NCI-H2107 treated with DMSO at 0.1 percent for 48 hours (cell line): Measurements from ENCODE around the gene SIM2.

Source experiments
- DNase-seq: peaks from one replicate; lab custom pipeline; 2025; ENCODE audit not compliant: unreplicated experiment; lab: John Stamatoyannopoulos, UW

The SIM2 gene

DNA sequence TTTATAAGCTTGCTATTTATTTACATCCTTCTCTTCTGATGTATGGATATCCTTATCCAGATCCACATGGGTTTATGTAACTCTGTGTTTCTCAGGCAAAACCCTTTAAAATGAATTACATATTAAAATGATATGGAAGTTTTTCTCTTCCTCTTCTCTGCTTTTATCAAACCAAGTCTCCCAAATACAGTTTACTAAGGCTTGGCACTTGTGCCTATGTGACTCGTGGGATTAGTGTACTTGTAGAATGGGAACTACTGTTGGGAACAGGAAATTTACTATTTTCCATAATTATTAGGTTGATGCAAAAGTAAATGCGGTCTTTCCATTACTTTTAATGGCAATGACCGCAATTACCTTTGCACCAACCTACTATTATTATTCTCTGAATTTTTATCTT is 14.8 kb downstream of the SIM2 start:
- DNase-seq: no peak

DNA sequence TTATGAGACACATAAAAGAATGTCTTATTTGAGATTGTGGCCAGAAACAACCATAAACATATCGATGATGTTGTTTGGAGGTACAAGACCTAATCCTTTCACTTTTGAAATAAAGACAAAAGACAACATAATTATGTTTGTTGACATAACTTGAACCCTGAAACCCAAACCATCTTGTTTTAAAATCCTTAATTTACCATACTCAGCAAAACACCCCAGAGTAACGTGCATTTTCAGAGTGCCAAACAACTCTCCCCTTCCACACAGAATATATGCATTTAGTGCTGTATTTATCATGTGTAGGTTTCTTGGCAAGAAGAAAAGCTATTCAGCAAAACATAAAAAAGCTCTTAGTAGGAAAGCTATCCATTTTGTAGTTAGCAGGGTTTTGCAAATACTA is 17.5 kb downstream of the SIM2 start:
- DNase-seq: no peak

DNA sequence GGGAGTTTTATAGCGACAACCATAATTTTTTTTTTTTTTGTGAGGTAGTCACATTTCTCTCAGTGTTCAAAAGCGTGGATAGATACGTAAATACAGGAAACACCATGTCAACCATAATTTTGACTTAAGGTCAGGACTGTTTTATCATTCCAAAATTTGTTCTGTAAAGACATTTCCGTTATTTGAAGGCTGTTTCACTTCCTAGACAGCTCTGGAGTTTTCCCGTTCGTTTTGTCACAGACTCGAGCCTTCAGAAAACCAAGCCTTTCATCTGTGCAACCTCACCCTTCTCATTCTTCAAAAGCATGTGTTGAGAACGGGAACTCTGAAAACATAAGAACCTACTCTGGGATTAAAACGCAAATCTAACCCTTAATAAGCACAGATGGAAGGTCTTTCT is 17.9 kb downstream of the SIM2 start:
- no peak for DNase-seq

DNA sequence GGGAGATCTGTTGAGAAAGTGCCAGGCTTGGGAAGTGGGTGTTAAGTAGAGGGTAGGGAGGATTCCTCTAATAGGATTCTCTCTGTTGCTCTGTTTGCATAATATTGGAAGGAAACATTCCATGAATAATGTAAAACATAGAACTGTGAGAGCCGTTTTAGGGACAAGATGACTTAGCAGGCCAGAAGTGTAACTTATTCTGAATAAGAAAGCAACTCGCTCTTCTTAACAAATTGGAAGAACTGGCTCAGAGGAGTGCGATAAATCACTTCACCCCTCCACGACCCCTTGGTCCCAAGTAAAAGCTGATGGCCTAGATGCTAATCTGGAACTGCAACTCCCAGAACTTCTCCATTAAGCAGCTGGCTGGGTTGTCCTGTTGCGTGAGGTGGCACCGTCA is 19.1 kb downstream of the SIM2 start:
- no peak for DNase-seq

DNA sequence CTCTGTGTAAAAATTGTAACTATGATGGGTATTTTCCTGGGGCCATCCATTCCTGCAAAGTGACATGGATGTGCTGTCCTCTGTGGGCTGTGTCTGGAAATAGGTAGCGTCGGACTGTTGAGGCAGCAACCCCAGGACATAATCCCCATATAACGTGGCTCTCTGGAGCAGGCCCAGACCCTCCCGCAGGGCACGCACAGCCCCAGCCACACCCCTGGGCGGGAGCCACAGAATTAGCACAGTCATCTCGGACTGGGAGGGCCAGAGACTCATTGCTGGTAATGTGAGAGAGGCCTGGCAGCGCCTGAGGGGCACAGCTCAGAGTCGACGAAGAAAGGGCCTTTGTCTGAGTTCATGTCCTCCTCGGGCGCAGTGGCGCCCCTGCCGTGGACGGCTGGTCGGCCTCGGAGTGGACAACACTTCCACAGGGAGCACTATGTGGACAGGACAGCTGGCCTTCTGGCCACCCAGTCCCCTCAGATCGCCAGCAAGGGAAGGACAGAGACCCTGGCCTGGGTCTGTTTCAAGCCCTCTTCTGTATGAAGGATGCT is 20.1 kb downstream of the SIM2 start:
- no peak for DNase-seq

DNA sequence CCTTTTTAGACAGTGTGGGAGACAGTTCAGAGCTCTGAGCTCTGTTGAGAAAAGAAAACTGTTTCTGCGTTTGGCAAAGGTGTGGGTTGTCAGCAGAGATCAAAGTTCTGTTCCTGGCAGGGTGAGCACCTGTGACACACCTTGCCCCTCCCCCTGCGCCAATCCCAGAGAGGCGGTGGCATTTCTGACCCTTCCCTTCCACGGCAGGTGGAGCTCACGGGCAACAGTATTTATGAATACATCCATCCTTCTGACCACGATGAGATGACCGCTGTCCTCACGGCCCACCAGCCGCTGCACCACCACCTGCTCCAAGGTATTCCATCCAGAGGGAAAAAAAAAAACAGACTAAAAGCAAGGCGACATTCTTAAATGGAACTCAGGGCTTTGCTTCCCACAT is 20.7 kb downstream of the SIM2 start:
- DNase-seq: no peak

DNA sequence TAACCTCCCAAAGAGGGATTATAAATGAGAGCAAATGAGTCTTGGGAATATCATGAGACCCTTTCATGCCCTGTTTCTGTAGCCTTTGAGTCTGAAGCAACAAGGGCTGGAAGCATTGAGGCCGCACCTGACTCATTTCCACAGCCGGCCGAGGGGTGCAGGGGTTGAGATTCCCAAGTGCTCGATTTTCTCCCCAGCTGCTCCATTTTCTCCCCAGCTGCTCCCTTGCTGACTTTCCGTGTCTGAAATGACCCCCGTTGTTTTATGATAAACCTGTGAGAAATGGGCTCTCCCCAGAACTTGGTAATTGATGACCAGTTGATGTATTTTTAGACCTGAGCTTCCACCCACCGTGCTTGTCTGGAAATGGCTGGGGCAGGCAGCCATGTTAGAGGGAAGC is 22.9 kb downstream of the SIM2 start:
- DNase-seq: no peak

DNA sequence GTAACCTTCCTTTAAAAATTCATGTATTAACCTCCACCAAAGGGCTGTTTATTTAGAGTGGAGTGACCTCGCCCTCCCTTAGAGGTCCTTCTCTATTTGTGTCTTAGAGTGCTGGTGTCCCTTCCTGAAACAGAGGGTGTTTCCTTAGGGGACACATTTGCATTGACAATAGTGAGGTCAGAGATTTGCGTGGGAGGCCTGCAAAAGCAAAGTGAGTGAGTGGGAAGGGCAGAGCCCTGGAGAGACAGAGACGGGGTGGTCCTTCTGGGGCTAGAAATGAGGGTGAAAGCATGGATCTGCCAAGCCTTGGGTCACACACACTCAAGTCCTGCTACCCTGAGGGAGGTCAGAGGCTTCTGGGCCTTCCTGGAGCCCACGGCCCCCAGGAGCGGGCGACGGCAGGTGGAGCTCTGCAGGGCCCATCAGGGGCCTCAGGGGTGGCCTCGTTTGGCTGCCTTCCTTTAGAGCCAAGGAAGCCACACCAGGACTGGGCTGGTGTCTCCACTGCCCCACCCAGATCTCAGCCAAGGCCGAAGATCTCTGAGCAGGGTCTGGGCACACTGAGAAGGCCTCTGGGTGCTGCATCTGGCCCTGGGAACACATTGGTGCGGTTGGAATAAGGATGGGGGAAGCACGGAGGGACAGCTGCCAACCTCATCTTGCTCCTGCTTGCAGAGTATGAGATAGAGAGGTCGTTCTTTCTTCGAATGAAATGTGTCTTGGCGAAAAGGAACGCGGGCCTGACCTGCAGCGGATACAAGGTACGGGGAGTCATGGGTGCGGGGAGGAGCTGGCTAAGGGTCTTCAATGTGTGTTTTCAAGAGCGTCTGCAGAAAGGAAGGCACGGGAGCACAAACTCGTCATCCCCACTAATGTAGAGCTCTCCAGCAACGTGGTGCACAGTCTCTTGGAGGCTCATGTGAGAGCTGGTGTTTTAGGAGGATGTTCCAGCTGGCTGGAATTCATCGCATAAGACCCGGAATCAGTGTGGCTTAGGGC is 23.8 kb downstream of the SIM2 start:
- no peak for DNase-seq

DNA sequence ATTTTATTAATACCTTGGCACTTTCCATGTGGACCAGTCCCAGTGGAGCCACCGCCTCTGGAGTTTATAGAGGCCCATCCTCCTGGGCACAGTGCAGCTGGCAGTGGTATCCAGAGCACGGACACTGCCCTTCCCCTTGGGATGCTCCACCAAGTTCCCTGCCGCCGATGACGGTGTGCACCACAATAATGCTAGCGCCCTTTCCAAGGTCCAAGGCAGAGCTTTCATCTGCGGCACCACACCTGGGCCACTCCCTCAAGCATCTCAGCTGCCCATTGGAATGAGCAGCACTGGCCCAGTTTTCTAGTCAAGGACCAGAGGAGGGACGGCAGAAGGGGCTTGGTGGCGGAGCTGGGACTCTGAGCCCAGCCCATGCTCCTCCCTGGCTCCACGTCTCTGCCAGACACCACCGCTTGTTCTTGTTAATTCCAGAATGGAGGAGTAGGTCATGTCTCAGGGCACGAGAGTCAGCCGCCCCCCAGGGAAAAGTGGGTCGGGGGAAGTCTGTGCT is 24.5 kb downstream of the SIM2 start:
- DNase-seq: no peak

DNA sequence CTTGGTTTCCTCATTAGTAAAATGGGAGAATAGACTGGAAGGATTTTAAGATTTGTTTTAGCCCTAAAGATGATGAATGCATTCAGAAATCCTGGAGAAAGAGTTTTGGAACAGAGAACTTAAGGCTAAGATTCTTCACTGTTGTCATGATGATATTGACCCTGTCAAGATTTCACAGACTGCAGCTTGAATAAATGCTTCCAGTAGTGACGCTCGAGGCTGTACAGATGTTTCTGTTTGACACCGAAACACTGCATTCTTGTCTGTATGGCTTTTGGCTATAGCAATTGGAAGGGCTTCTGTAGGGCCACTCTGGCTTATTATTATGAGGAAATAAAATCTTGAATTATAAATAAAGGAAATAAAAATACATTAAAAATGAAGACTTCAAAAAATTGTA is 25.7 kb downstream of the SIM2 start:
- DNase-seq: no peak

DNA sequence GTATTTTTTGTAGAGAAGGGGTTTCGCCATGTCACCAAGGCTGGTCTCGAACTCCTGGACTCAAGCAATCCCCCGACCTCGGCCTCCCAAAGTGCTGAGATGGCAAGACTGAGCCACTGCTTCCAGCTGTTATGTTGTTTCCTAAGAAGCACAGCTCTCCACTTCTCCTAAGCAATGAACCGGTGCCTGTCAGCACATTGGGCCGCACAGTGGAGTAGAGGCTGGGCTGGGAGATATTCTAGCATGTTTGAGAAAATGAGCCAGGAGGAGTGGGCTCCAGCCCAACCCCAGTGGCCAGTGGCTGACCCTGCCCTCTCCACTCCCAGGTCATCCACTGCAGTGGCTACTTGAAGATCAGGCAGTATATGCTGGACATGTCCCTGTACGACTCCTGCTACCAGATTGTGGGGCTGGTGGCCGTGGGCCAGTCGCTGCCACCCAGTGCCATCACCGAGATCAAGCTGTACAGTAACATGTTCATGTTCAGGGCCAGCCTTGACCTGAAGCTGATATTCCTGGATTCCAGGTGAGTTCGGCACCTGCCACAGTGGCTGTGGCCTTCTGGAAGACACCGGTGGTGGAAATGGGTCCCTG is 27.0 kb downstream of the SIM2 start:
- no peak for DNase-seq

DNA sequence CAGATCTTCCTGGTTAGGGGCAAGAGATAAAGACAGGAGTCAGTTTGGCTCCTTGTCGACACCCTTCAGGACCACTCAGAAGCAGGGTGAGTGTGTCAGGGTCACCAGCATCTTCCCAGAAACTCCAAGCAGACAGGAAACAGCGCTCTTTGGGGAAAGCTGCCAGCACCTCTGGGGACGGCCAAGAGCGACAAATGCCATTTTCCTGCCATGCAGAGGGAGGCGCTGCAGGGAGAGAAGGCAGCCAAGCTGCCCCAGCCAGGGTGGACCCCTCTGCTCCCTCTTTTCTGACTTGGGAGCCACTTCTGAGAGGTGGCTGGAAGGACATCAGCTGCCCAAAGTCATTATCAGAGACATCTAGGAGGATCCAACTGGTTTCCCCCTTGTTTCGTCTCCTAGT is 29.0 kb downstream of the SIM2 start:
- no peak for DNase-seq

DNA sequence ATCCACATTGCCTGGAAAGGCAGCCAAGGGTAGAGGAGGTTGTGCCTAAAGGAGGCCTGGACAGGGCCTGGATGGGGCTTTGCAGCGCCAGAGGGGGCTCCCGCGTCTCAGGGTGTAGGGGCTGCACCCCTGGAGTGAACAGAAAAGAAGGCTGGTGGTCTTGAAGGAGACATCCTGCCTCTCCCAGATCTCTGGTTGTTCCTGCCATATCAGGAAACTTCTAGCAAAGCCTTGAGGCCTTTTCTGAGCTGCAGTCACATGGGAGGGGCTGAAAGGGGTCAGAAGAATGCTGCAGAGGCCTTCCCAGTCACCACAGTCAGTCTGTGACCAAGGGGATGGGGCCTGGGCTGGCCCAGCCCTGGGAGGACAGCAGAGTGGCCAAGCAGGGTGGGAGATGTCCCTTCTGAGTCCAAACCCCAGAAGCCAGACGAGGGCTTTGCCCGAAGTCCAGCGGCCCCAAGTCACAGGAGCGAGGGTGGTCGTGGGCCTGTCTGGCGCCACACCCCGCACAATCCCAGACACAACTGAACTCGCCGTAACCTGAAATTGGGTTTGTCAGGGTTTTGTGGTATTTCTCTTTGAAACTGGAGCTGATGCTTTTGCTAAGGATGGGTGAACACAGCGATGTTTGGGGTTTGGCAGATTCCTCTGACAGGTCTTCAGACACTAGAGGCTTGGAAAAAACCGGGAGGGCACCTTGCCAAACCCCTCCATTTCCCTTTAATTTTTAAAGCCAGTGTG is 29.6 kb downstream of the SIM2 start:
- no peak for DNase-seq

DNA sequence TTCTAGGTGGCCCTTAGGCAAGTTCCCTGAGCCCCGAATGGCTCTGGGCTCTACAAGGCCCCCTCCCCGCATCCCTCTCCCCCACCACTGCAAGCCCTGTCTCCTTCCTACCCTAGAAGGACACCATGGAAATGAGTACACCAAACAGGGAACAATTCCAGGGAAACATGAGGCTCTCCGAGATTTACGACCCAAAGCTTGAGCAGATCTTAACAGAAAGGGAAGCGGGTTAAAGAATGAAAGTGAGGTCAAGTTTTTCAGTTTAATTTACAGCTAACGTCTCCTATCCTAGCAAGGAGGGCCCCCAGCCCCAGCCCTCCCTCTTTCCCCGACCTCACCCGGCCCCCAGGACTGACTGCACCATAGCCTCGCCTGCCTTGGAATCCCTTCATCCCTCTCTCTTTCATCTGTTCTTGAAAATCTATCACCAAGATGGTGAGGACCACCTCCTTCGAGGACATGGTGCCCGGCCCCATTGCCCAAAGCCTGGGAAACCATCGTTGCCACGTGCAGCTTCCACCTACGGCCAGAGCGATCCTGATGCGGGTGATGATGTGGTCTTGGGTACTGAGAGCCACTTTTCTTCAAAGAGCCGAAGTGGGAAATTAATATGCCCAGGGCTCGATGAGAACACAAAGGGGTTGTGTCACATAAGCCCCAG is 30.5 kb downstream of the SIM2 start:
- no peak for DNase-seq

DNA sequence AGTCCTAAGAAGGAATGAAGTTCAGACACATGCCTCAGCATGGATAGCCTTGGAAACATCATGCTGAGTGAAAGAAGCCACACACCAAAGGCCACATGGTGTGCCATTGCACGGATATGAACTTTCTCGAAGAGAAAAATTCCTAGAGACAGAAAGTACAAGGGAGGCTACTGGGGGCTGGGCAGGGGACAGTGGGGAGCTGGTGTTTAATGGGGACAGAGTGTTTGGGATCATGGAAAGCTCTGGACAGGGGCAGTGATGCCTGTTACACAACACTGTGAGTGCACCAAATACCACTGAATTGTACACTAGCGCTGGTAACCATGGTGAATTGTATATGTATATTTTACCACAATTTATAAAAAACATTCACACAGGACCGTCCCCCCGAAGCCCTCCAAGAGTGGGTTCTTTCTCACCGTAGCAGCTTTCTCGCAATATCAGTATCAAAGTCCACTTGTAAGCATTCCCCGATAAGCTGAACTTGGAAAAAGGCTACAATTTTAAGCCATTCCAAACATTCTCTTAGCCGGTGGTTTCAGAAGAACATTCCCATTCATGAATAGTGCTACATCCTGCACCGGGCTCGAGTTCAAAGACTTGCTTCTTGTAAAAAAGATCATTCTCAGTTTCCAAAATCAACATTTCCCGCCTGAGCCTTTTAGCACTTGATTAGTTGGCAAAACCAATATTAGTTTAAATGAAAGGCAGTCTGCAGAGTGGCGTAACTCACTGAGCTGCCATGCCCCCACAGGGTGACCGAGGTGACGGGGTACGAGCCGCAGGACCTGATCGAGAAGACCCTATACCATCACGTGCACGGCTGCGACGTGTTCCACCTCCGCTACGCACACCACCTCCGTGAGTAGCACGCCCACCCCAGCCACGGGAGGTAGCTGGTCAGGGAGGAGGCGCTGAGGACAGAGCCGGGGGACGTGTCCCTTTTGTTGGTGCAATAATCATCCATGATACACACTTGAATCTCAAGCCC is 31.7 kb downstream of the SIM2 start:
- DNase-seq: no peak

DNA sequence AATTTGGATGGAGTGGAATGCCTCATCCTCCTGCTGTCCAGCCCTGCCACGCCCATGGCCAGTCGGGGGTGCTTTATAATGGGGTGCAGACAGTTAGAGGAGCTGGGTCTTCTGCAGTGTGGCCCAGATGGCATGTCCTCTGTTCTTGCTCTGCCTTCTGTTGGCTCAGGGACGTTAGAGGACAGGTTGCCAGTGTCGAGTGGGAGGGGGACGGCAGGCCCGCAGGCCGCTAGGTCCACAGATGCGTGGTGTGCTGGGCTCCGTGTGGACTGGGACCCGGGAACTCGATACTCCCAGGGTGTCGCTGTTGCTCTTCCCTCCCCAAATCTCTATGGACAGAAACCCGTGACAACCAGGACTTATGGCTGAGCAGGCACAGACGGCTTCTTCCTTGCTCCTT is 33.3 kb downstream of the SIM2 start:
- no peak for DNase-seq

DNA sequence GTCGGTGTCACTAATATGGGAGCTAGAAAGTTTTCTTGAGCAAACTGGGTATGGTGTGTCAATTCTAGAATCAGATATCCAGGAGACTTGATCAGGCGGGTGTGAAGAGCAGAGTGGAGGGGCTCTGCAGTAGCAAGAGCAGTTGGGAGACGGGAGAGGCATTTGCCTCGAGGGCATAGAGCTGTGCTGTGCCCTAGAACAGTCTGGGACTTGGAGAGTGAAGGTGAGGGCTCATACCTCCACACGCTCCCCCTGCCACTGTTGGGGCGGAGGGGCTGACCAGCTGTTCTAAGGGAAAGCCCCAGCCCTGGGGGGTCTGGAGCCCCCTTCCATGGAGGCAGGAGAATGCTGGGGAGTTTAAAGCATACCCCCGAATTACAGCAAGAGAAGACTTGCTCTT is 33.8 kb downstream of the SIM2 start:
- no peak for DNase-seq

DNA sequence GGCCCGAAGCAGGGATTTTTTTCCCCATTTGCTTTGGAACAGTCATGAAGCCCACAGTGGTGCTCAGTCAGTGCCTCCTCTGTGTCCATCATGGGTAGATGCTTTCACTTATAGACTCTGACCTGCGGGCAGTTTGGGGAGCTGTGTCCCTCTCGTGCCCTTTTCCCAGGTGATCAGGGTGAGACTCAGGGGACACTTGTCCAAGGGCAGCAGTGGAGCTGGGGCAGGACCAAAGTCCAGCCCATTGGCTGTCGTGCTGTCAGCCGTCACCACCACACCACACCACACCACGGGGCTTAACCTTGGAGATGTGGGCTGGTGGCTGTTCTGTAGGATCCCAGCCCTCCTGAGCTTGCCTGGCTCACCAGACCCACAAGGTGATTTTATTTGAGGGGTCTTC is 34.9 kb downstream of the SIM2 start:
- DNase-seq: no peak

DNA sequence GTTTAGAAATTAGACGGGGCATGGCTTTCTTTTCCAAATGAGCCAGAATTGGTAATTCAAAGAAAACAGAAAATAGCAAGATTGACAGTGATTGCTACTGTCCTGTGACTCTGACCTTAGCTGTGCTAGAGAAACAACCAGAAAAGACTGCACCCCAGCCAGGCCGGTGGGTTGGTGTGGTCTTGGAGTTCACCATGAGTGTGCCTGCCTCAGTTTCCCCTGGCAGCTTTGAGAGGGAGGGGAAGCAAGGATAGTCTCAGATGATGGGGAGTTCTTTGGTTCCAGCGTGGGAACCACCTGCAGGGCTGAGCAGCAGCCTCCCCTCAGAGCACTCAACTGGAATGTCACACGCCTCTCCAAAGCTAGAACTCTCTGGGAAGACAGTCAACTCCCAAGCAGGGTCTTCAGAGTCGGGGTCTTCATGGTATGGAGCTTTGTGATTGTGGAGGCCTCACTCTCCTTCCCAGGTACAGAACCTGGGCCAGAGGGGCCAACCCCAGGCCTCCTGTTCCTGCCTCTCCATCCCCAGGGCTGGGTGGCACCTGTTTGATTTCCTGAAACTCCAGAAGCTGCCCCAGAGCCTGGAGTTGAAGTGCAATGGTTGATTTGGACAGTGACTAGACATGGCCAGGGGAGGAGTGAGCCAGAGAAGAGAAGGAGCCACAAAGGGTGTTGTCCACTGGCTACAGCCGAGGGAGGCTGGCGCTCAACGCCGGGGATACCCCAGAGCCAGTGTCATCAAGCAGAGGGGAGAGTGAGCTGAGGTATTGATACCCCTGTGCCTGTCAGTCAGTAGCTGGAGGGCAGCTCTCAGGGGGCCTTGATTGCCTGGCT is 35.7 kb downstream of the SIM2 start:
- no peak for DNase-seq
